DMS53 (cell line): ENCODE data around the gene HUNK.
"Not testable (repeated sequence)": the region's sequence is repeated elsewhere in the genome, so short reads cannot be mapped to it uniquely, and the experiment has no call there.

Experiments used
- DNase-seq: peaks from one replicate; lab custom pipeline; 2025; lab: John Stamatoyannopoulos, UW

HUNK gene

GRCh38 chr21:31918250-31918775, 45.5 kb downstream of the HUNK start:
- no peak for DNase-seq

- DNase-seq: no peak
Observed at GRCh38 chr21:31920275-31920674, 47.5 kb downstream of the HUNK start.

GRCh38 chr21:31921079-31921478, 48.3 kb downstream of the HUNK start:
- DNase-seq: peak; percentile 3

GRCh38 chr21:31922881-31923280, 50.1 kb downstream of the HUNK start:
- DNase-seq: peak; percentile 20

GRCh38 chr21:31923756-31924155, 50.9 kb downstream of the HUNK start:
- no peak for DNase-seq

- no peak for DNase-seq
Observed at GRCh38 chr21:31924548-31924947, 51.7 kb downstream of the HUNK start.

- no peak for DNase-seq
Observed at GRCh38 chr21:31926498-31926897, 53.7 kb downstream of the HUNK start.

GRCh38 chr21:31927689-31928353, 55.0 kb downstream of the HUNK start:
- DNase-seq: no peak

- DNase-seq: no peak
Observed at GRCh38 chr21:31928656-31929055, 55.8 kb downstream of the HUNK start.

- no peak for DNase-seq
Observed at GRCh38 chr21:31929548-31929947, 56.7 kb downstream of the HUNK start.

GRCh38 chr21:31930001-31930400, 57.2 kb downstream of the HUNK start:
- no peak for DNase-seq

GRCh38 chr21:31931644-31932469, 59.0 kb downstream of the HUNK start:
- no peak for DNase-seq

- DNase-seq: no peak
Observed at GRCh38 chr21:31932470-31932764, 59.6 kb downstream of the HUNK start.

- no peak for DNase-seq
Observed at GRCh38 chr21:31937303-31937702, 64.5 kb downstream of the HUNK start.

- no peak for DNase-seq
Observed at GRCh38 chr21:31938330-31939301, 65.8 kb downstream of the HUNK start.

- no peak for DNase-seq
Observed at GRCh38 chr21:31941694-31942093, 68.9 kb downstream of the HUNK start.

- DNase-seq: no peak
Observed at GRCh38 chr21:31943561-31943960, 70.7 kb downstream of the HUNK start.

- no peak for DNase-seq
Observed at GRCh38 chr21:31945141-31945540, 72.3 kb downstream of the HUNK start.

- no peak for DNase-seq
Observed at GRCh38 chr21:31945546-31945945, 72.7 kb downstream of the HUNK start.

- DNase-seq: no peak
Observed at GRCh38 chr21:31946231-31946630, 73.4 kb downstream of the HUNK start.

GRCh38 chr21:31946876-31947550, 74.2 kb downstream of the HUNK start:
- not testable (repeated sequence) for DNase-seq

- DNase-seq: no peak
Observed at GRCh38 chr21:31948676-31949075, 75.9 kb downstream of the HUNK start.
